GM21717 (cell line): ENCODE results near the gene HIPK2.

Source experiments
- ATAC-seq: cut with Tn5 transposase; IDR thresholded peaks from one replicate; pipeline ENCODE4 v1.9.1; 2021; ENCODE audit warnings: mild to moderate bottlenecking, moderate library complexity; ENCODE audit not compliant: unreplicated experiment

Gene HIPK2

GRCh38 chr7:139574618-139575337 is 203.0 kb downstream of the HIPK2 start:
- no peak for ATAC-seq

GRCh38 chr7:139573871-139574270 is 203.9 kb downstream of the HIPK2 start:
- ATAC-seq: no peak

GRCh38 chr7:139572704-139573385 is 205.0 kb downstream of the HIPK2 start:
- no peak for ATAC-seq

GRCh38 chr7:139572071-139572470 is 205.7 kb downstream of the HIPK2 start:
- no peak for ATAC-seq

- no peak for ATAC-seq
Observed at GRCh38 chr7:139571651-139572050, 206.1 kb downstream of the HIPK2 start.

- no peak for ATAC-seq
Observed at GRCh38 chr7:139571190-139571589, 206.6 kb downstream of the HIPK2 start.

GRCh38 chr7:139570626-139571025 is 207.2 kb downstream of the HIPK2 start:
- no peak for ATAC-seq

GRCh38 chr7:139570119-139570518 is 207.7 kb downstream of the HIPK2 start:
- ATAC-seq: no peak

- no peak for ATAC-seq
Observed at GRCh38 chr7:139568813-139569490, 208.8 kb downstream of the HIPK2 start.

- ATAC-seq: no peak
Observed at GRCh38 chr7:139568346-139568675, 209.5 kb downstream of the HIPK2 start.

- no peak for ATAC-seq
Observed at GRCh38 chr7:139567647-139568345, 210.0 kb downstream of the HIPK2 start.

GRCh38 chr7:139566736-139567646 is 210.8 kb downstream of the HIPK2 start:
- no peak for ATAC-seq

GRCh38 chr7:139566075-139566474 is 211.7 kb downstream of the HIPK2 start:
- ATAC-seq: no peak

GRCh38 chr7:139563856-139564255 is 213.9 kb downstream of the HIPK2 start:
- no peak for ATAC-seq

GRCh38 chr7:139562961-139563565 is 214.7 kb downstream of the HIPK2 start:
- no peak for ATAC-seq

- ATAC-seq: no peak
Observed at GRCh38 chr7:139562491-139562890, 215.3 kb downstream of the HIPK2 start.

- ATAC-seq: no peak
Observed at GRCh38 chr7:139560678-139561077, 217.1 kb downstream of the HIPK2 start.

GRCh38 chr7:139560199-139560598 is 217.6 kb downstream of the HIPK2 start:
- ATAC-seq: no peak

GRCh38 chr7:139559364-139560105 is 218.3 kb downstream of the HIPK2 start:
- ATAC-seq: no peak
